HCT116 (cell line): Measurements from ENCODE around the gene DMBX1. TPM values are rescaled to one million over a fixed set of nuclear protein-coding genes. Genes with fewer than 3 reads are reported as not detected.

Source experiments
- ATAC-seq: fragments of 200-7000 bp; cut with Tn5 transposase; 2 replicates; pipeline ENCODE4 v1.9.1; 2020; ENCODE audit warnings: mild to moderate bottlenecking, moderate library complexity
- BruUV-seq: library from RNA; stranded (reverse); fragments of 400-500 nt; replicated peaks from 2 replicates; lab custom pipeline; 2021; lab: Mats Ljungman, UMichigan
- CTCF ChIA-PET: fragments of 300-600 bp; sonication (Branson Sonifier 250); formaldehyde crosslinking; loops from one replicate; lab custom pipeline; 2021; ENCODE audit warnings: antibody characterized with exemption; lab: Charles Lee
- POLR2A ChIA-PET: fragments of 300-600, 350-600 bp; sonication (Branson Sonifier 250); formaldehyde crosslinking; loops from one replicate; lab custom pipeline; 2021; ENCODE audit warnings: antibody characterized with exemption; lab: Charles Lee
- RAD21 ChIA-PET, 2 experiments: fragments of 300-600 bp; sonication (Branson Sonifier 250); formaldehyde crosslinking; loops; one replicate each; lab custom pipeline; 2023; ENCODE audit warnings: low total read pairs in 2 of 2; ENCODE audit not compliant: uncharacterized antibody in 2 of 2, unreplicated experiment in 2 of 2, low non-redundant PET in 1 of 2; lab: Charles Lee
- DNase-seq: peaks from one replicate; pipeline ENCODE4 v3.0.0-alpha.2; 2010; ENCODE audit warnings: low read depth, low spot score
- H2AFZ ChIP-seq: fragments of 200-600 bp; shearing (Covaris generic), sonication (generic); 2 replicates; pipeline ENCODE4 v1.6.1; 2017; ENCODE audit warnings: low read depth, mixed run types, mixed read lengths, antibody characterized with exemption, low read length; ENCODE audit not compliant: poor library complexity, severe bottlenecking
- H3K27ac ChIP-seq: 2 replicates; pipeline ENCODE4 v1.5.1; 2012; ENCODE audit warnings: low read depth, low read length
- H3K27me3 ChIP-seq: fragments of 200-600 bp; sonication (generic); 2 replicates; pipeline ENCODE4 v1.6.1; 2016; ENCODE audit warnings: mixed run types, low read length, mixed read lengths; ENCODE audit not compliant: insufficient read depth
- H3K36me3 ChIP-seq, 2 experiments: fragments of 200-500 bp in 1 of 2; fragments of 200-600 bp in 1 of 2; sonication (Bioruptor generic) in 1 of 2; sonication (generic) in 1 of 2; 2 replicates each; pipeline versions ENCODE4 v1.5.1 to v1.6.1; 2014 to 2016; ENCODE audit warnings: low read length in 2 of 2, inconsistent platforms in 1 of 2, mixed read lengths in 1 of 2, mixed run types in 1 of 2; ENCODE audit not compliant: insufficient read depth in 2 of 2, control insufficient read depth in 1 of 2
- H3K4me1 ChIP-seq, 2 experiments: fragments of 200-600 bp in 1 of 2; sonication (generic) in 1 of 2; 2 replicates each; pipeline versions ENCODE4 v1.5.1 to v1.6.1; 2012 to 2017; ENCODE audit warnings: low read length in 2 of 2, inconsistent platforms in 1 of 2, mild to moderate bottlenecking in 1 of 2, mixed read lengths in 1 of 2, mixed run types in 1 of 2, moderate library complexity in 1 of 2; ENCODE audit not compliant: insufficient read depth in 2 of 2, control insufficient read depth in 1 of 2
- H3K4me2 ChIP-seq: fragments of 200-600 bp; sonication (generic); 2 replicates; pipeline ENCODE4 v1.6.1; 2017; ENCODE audit warnings: mixed run types, low read length, mixed read lengths
- H3K4me3 ChIP-seq, 2 experiments: fragments of 200-600 bp in 1 of 2; sonication (generic) in 1 of 2; replicated peaks in 1 of 2; 2 replicates each; pipeline ENCODE4 v1.5.1; 2011 to 2016; ENCODE audit warnings: low read length in 2 of 2, control low read depth in 1 of 2, low read depth in 1 of 2, mild to moderate bottlenecking in 1 of 2, mixed read lengths in 1 of 2, mixed run types in 1 of 2
- H3K79me2 ChIP-seq: fragments of 200-600 bp; sonication (generic); 2 replicates; pipeline ENCODE4 v1.6.1; 2017; ENCODE audit warnings: mild to moderate bottlenecking, mixed run types, low read length, moderate library complexity, mixed read lengths; ENCODE audit not compliant: insufficient read depth
- H3K9ac ChIP-seq: fragments of 200-600 bp; sonication (generic); 2 replicates; pipeline ENCODE4 v1.6.1; 2016; ENCODE audit warnings: low read length, mixed read lengths
- H3K9me2 ChIP-seq: fragments of 200-600 bp; sonication (generic), shearing (Covaris generic); 2 replicates; pipeline ENCODE4 v1.6.1; 2017; ENCODE audit warnings: mixed run types, mild to moderate bottlenecking, moderate library complexity; ENCODE audit not compliant: insufficient read depth
- H3K9me3 ChIP-seq, 2 experiments: fragments of 200-500 bp in 1 of 2; fragments of 200-600 bp in 1 of 2; sonication (Bioruptor generic) in 1 of 2; sonication (generic) in 1 of 2; 2 replicates each; pipeline ENCODE4 v1.6.1; 2014 to 2017; ENCODE audit warnings: low read length in 2 of 2, mixed read lengths in 2 of 2, inconsistent platforms in 1 of 2, low read depth in 1 of 2, mild to moderate bottlenecking in 1 of 2, mixed run types in 1 of 2, moderate library complexity in 1 of 2; ENCODE audit not compliant: control insufficient read depth in 1 of 2, insufficient read depth in 1 of 2
- H4K20me1 ChIP-seq: fragments of 200-600 bp; sonication (generic), shearing (Covaris generic); 2 replicates; pipeline ENCODE4 v1.6.1; 2017; ENCODE audit warnings: mixed run types, mild to moderate bottlenecking, moderate library complexity; ENCODE audit not compliant: insufficient read depth
- CBX3 ChIP-seq: IDR thresholded peaks from 2 replicates; pipeline ENCODE4 v1.6.1; 2012; ENCODE audit warnings: low read depth
- ELF1 ChIP-seq: IDR thresholded peaks from 2 replicates; pipeline ENCODE4 v1.6.1; 2012; ENCODE audit warnings: low read depth, borderline replicate concordance
- EZH2phosphoT487 ChIP-seq: fragments of 200-600 bp; IDR thresholded peaks from 2 replicates; pipeline ENCODE4 v1.6.1; 2018; ENCODE audit warnings: antibody characterized with exemption, borderline replicate concordance
- JUND ChIP-seq: IDR thresholded peaks from 2 replicates; pipeline ENCODE4 v1.6.1; 2012
- POLR2A ChIP-seq: IDR thresholded peaks from 2 replicates; pipeline ENCODE4 v1.7.0; 2011; ENCODE audit warnings: borderline replicate concordance; ENCODE audit not compliant: insufficient read depth, insufficient read length; ENCODE audit errors: extremely low read depth
- SIN3A ChIP-seq: IDR thresholded peaks from 2 replicates; pipeline ENCODE4 v1.6.1; 2012; ENCODE audit warnings: low read depth
- SP1 ChIP-seq: IDR thresholded peaks from 2 replicates; pipeline ENCODE4 v1.6.1; 2012; ENCODE audit warnings: low read depth
- YY1 ChIP-seq: IDR thresholded peaks from 2 replicates; pipeline ENCODE4 v1.6.1; 2011; ENCODE audit warnings: low read length, low read depth, moderate library complexity, mild to moderate bottlenecking; ENCODE audit not compliant: insufficient replicate concordance; ENCODE audit errors: extremely low read depth
- ZFX ChIP-seq: fragments of 450-650 bp; IDR thresholded peaks from 2 replicates; pipeline ENCODE4 v1.6.1; 2017
- intact Hi-C: fragments of 100-400 bp; cut with micrococcal nuclease; formaldehyde crosslinking; loops from 2 replicates; pipeline ENCODE4 v1.10.0; 2022
- total RNA-seq: library from RNA; stranded (reverse); gene quantifications from one replicate; pipeline ENCODE4 v1.2.1, GENCODE V29; 2021; ENCODE audit not compliant: unreplicated experiment
- TF ChIP-seq, protein P1 (sequence below): IDR thresholded peaks from 2 replicates; pipeline ENCODE4 v1.6.1; 2012
- TF ChIP-seq, protein P2 (sequence below), 3 experiments: fragments of 200-600 bp in 1 of 3; sonication (generic) in 1 of 3; IDR thresholded peaks in 2 of 3; conservative IDR thresholded peaks in 1 of 3; 2 replicates each; pipeline ENCODE4 v1.5.1; 2012 to 2017; ENCODE audit warnings: low read depth in 2 of 3, low read length in 2 of 3, antibody characterized with exemption in 1 of 3, borderline replicate concordance in 1 of 3, control low read depth in 1 of 3, mild to moderate bottlenecking in 1 of 3, mixed read lengths in 1 of 3, mixed run types in 1 of 3, moderate library complexity in 1 of 3; ENCODE audit not compliant: insufficient read depth in 1 of 3

Gene DMBX1
- total RNA-seq, 1 experiment from 2014 or later = 4.3 TPM

DNA sequence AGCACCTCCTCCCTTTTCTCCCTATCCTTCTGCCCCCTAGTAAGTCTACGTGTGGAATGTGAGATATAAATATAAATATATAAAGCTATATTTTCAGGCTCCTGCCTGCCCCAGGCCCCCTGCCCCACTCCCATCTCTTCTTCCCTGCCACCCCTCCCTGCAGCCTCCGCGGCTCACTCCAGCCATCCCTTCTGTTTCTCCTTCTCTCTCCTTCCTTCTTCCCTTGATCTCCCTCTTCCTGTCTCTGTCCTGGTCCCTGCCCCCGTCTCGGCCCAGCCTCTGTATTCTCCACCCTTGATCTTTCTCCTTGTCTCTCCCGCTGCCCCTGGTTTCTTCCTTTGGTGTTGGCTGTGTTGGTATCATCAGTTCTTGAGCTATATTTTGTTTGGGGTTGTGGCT lies 23.2 kb downstream of the DMBX1 start:
- Histone ChIP-seq H3K9me3 (no peaks in the 10 kb centered on the region), H3K27me3 (no peaks in the 10 kb centered on the region), H3K36me3 (no peaks in the 10 kb centered on the region), H3K79me2 (no peaks in the 10 kb centered on the region), H3K4me3 (no peak overlapping the region), H3K27ac (no peak overlapping the region), H4K20me1 (no peaks in the 10 kb centered on the region), H3K9me2 (no peaks in the 10 kb centered on the region), H3K9ac (no peak overlapping the region), H3K4me1 (peaks cover 13 to 21% of the 10 kb centered on the region in 2 experiments), H2AFZ (no peak overlapping the region), H3K4me2 (no peak overlapping the region)
- intact Hi-C loops = no loop called here
- TF ChIP-seq YY1 = no peak
- no peak for TF ChIP-seq ELF1
- no peak for TF ChIP-seq JUND
- TF ChIP-seq, protein P1, sequence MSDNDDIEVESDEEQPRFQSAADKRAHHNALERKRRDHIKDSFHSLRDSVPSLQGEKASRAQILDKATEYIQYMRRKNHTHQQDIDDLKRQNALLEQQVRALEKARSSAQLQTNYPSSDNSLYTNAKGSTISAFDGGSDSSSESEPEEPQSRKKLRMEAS = no peak
- TF ChIP-seq EZH2phosphoT487 = no peak
- no peak for TF ChIP-seq SP1
- TF ChIP-seq SIN3A = no peak
- TF ChIP-seq, protein P2, sequence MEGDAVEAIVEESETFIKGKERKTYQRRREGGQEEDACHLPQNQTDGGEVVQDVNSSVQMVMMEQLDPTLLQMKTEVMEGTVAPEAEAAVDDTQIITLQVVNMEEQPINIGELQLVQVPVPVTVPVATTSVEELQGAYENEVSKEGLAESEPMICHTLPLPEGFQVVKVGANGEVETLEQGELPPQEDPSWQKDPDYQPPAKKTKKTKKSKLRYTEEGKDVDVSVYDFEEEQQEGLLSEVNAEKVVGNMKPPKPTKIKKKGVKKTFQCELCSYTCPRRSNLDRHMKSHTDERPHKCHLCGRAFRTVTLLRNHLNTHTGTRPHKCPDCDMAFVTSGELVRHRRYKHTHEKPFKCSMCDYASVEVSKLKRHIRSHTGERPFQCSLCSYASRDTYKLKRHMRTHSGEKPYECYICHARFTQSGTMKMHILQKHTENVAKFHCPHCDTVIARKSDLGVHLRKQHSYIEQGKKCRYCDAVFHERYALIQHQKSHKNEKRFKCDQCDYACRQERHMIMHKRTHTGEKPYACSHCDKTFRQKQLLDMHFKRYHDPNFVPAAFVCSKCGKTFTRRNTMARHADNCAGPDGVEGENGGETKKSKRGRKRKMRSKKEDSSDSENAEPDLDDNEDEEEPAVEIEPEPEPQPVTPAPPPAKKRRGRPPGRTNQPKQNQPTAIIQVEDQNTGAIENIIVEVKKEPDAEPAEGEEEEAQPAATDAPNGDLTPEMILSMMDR (IDR thresholded peaks at IDR 0.05 in 2 of 3, conservative IDR thresholded peaks at IDR 0.05 in 1 of 3; ENCODE audit: borderline replicate concordance in 1 of 3, insufficient read depth in 1 of 3, low read depth in 2 of 3, low read length in 2 of 3) = no peak
- RAD21 ChIA-PET = no interaction called here
- CTCF ChIA-PET = interaction anchor here (1.8 kb wide), 1 partner anchor 9 kb away, joined by 4 read pairs; no protein-coding TSS in a partner anchor
- DNase-seq (no peak), ATAC-seq (no peak)
- POLR2A ChIA-PET = no interaction called here
- no TSS peak for BruUV-seq

DNA sequence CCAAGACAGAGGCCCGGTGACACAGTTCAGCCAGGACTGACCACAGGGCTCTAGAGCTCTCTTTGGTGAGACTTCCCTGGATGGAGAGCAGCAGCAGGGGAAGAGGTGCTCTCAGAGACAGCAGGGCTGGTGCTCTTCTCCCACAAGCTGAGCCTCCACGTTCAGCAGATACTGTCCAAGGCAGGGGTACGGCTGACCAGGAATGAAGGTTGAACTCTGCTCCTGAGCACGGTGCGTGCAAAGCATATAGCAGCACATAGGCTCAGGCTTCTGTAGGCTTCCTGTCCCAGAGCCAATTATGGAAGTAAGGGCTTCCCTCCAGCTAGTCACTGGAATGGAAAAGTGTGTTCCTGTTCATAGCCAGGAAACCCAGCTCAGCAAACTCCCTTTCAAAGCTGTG lies 23.9 kb downstream of the DMBX1 start:
- H3K27me3 ChIP-seq = no peaks in the 10 kb centered on the region
- BruUV-seq = no TSS peak
- TF ChIP-seq POLR2A (no peak), CBX3 (no peak), ZFX (no peak)
- TF ChIP-seq, all 23 proteins: peak for 0
- Histone ChIP-seq H3K9me3 (no peaks in the 10 kb centered on the region), H2AFZ (no peak overlapping the region), H3K4me3 (no peak overlapping the region), H3K4me2 (no peak overlapping the region), H3K79me2 (no peaks in the 10 kb centered on the region), H3K27ac (no peak overlapping the region), H3K9me2 (no peaks in the 10 kb centered on the region), H3K9ac (no peak overlapping the region), H3K36me3 (no peaks in the 10 kb centered on the region), H3K4me1 (peaks cover 20 to 29% of the 10 kb centered on the region in 2 experiments), H4K20me1 (no peaks in the 10 kb centered on the region)
- RAD21 ChIA-PET = no interaction called here
- no peak for ATAC-seq
- POLR2A ChIA-PET = no interaction called here
- intact Hi-C loops = no loop called here
- CTCF ChIA-PET = interaction anchor here (1.8 kb wide), 1 partner anchor 8 kb away, joined by 4 read pairs; no protein-coding TSS in a partner anchor
- DNase-seq = no peak
